DOHH2 (cell line): Measurements from ENCODE around the gene EPAS1.

Source experiments
- H3F3A ChIP-seq: fragments of 200-600 bp; sonication (generic), shearing (Covaris generic); 2 replicates; pipeline ENCODE4 v1.6.0; 2016; ENCODE audit warnings: antibody characterized with exemption, mild to moderate bottlenecking; ENCODE audit not compliant: control insufficient read depth, insufficient read depth
- H3K27ac ChIP-seq: fragments of 200-600 bp; sonication (generic); 2 replicates; pipeline ENCODE4 v1.5.1; 2014; ENCODE audit warnings: low read depth, mild to moderate bottlenecking, low read length, moderate library complexity
- H3K27me3 ChIP-seq: fragments of 200-600 bp; sonication (generic); 2 replicates; pipeline ENCODE4 v1.6.1; 2014; ENCODE audit warnings: mild to moderate bottlenecking, low read length, mixed read lengths; ENCODE audit not compliant: control insufficient read depth
- H3K36me3 ChIP-seq: fragments of 200-600 bp; sonication (generic); 2 replicates; pipeline ENCODE4 v1.6.1; 2014; ENCODE audit warnings: mild to moderate bottlenecking, low read length, moderate library complexity, mixed read lengths; ENCODE audit not compliant: control insufficient read depth
- H3K4me1 ChIP-seq: fragments of 200-600 bp; sonication (generic); 2 replicates; pipeline ENCODE4 v1.6.1; 2014; ENCODE audit warnings: mild to moderate bottlenecking, low read length, mixed read lengths; ENCODE audit not compliant: control insufficient read depth
- H3K4me2 ChIP-seq: fragments of 200-600 bp; sonication (generic); 2 replicates; pipeline ENCODE4 v1.6.0; 2014; ENCODE audit warnings: mild to moderate bottlenecking, low read length, moderate library complexity
- H3K4me3 ChIP-seq: fragments of 200-600 bp; sonication (generic); 2 replicates; pipeline ENCODE4 v1.5.1; 2014; ENCODE audit warnings: mild to moderate bottlenecking, low read length, mixed read lengths
- H3K79me2 ChIP-seq: fragments of 200-600 bp; sonication (generic); 2 replicates; pipeline ENCODE4 v1.6.1; 2014; ENCODE audit warnings: mild to moderate bottlenecking, low read length, mixed read lengths; ENCODE audit not compliant: control insufficient read depth
- H3K9me2 ChIP-seq: fragments of 200-600 bp; sonication (generic); replicated peaks from 2 replicates; pipeline ENCODE4 v1.6.1; 2014; ENCODE audit warnings: mild to moderate bottlenecking, low read length, mixed read lengths; ENCODE audit not compliant: control insufficient read depth
- H3K9me3 ChIP-seq: fragments of 200-600 bp; sonication (generic); 2 replicates; pipeline ENCODE4 v1.6.1; 2014; ENCODE audit warnings: antibody characterized with exemption, low read length, mixed read lengths; ENCODE audit not compliant: control insufficient read depth, insufficient read depth
- H4K20me1 ChIP-seq: fragments of 200-600 bp; sonication (generic); 2 replicates; pipeline ENCODE4 v1.6.0; 2014; ENCODE audit warnings: low read depth, mild to moderate bottlenecking, antibody characterized with exemption, low read length, moderate library complexity; ENCODE audit not compliant: control insufficient read depth, insufficient read depth
- EZH2phosphoT487 ChIP-seq: fragments of 200-600 bp; sonication (generic); IDR thresholded peaks from 2 replicates; pipeline ENCODE4 v1.6.1; 2017; ENCODE audit warnings: borderline replicate concordance, mild to moderate bottlenecking, antibody characterized with exemption, low read length, moderate library complexity, mixed read lengths
- TF ChIP-seq, protein P1 (sequence below): fragments of 200-600 bp; sonication (generic); IDR thresholded peaks from one replicate; pipeline ENCODE4 v1.5.1; 2014; ENCODE audit warnings: antibody characterized with exemption, mild to moderate bottlenecking, low read depth, low read length; ENCODE audit not compliant: poor library complexity, severe bottlenecking

The EPAS1 gene

DNA sequence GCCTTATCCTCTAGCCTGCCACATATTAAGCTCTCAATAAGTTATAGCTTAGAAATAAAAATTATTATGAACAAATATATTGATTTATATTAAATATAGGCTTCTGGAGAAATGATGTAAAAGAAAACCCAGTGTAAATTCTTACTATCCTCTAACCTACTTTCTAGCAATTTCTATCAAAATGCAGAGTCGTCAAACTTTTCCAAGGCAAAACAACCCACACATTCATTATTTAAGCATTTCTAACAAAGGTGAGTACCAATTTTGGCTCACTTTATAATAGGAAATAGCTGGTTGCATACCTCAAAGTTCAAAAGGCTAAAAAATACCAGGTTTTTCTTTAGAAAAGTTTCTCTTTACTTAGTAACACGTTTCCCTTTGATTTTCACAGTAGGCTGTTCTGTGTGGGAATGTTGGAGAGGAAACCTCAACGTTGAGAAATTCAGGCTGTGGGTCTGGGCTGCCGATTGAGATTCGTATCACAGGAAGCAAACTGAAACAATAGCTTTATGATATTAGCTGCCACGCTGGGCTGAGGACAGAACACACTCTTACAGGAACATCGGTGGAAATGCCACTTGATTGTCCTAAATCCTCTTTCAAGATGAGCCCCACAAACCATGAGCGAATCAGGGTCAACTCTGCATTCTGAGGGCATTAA, 53.0 kb downstream of the EPAS1 start:
- Histone ChIP-seq H3K9me3 (no peaks in the 10 kb centered on the region), H3K27ac (no peak overlapping the region), H3K4me1 (peaks cover 6% of the 10 kb centered on the region; the same call in 1 of the 2 replicates), H3K27me3 (peaks cover 18% of the 10 kb centered on the region), H3K79me2 (no peaks in the 10 kb centered on the region), H3K9me2 (no peaks in the 10 kb centered on the region), H3K4me3 (no peak overlapping the region), H4K20me1 (no peaks in the 10 kb centered on the region), H3F3A (no peaks in the 10 kb centered on the region), H3K4me2 (no peak overlapping the region), H3K36me3 (no peaks in the 10 kb centered on the region)
- no peak for TF ChIP-seq EZH2phosphoT487
- TF ChIP-seq, protein P1, sequence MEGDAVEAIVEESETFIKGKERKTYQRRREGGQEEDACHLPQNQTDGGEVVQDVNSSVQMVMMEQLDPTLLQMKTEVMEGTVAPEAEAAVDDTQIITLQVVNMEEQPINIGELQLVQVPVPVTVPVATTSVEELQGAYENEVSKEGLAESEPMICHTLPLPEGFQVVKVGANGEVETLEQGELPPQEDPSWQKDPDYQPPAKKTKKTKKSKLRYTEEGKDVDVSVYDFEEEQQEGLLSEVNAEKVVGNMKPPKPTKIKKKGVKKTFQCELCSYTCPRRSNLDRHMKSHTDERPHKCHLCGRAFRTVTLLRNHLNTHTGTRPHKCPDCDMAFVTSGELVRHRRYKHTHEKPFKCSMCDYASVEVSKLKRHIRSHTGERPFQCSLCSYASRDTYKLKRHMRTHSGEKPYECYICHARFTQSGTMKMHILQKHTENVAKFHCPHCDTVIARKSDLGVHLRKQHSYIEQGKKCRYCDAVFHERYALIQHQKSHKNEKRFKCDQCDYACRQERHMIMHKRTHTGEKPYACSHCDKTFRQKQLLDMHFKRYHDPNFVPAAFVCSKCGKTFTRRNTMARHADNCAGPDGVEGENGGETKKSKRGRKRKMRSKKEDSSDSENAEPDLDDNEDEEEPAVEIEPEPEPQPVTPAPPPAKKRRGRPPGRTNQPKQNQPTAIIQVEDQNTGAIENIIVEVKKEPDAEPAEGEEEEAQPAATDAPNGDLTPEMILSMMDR = no peak

DNA sequence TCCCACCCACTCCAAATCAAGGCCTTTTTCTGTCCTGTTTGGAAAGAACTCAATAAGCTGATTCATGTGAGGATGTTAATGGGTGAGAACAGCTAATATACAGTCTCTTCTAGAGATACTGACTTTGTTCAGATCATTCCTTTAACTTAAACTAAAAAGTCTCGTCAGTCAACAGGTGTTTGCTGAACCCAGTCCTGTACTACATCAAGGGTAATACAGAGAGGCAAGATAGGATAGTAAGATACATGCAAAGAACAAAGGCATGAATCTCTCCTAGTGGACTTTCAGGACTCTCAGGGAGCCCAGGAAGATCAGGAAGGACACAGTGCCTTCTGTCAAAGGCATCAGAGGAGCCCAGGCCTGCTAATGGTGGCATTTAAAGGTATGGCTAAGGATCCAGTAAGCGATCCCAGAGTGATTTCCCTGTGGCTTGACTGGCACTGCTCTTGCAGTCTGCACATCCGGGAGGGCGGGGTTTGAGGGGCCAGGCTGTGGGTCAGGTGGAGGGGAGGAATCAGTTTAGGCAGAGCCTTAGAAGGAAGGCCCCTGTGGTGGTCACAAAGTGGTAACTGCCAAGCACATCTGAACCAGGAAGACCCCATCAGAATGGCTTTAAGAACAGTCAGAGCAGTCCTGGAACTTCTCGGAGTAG, 54.0 kb downstream of the EPAS1 start:
- Histone ChIP-seq H3K9me2 (no peaks in the 10 kb centered on the region), H3K27me3 (peaks cover 18% of the 10 kb centered on the region), H3K9me3 (no peaks in the 10 kb centered on the region), H3K36me3 (no peaks in the 10 kb centered on the region), H4K20me1 (no peaks in the 10 kb centered on the region), H3K4me3 (no peak overlapping the region), H3K4me2 (no peak overlapping the region; the same call in 1 of the 2 replicates), H3F3A (no peaks in the 10 kb centered on the region), H3K4me1 (peaks cover 6% of the 10 kb centered on the region; the same call in 1 of the 2 replicates), H3K79me2 (no peaks in the 10 kb centered on the region), H3K27ac (no peak overlapping the region)
- TF ChIP-seq EZH2phosphoT487 = no peak
- TF ChIP-seq, protein P1 = no peak

DNA sequence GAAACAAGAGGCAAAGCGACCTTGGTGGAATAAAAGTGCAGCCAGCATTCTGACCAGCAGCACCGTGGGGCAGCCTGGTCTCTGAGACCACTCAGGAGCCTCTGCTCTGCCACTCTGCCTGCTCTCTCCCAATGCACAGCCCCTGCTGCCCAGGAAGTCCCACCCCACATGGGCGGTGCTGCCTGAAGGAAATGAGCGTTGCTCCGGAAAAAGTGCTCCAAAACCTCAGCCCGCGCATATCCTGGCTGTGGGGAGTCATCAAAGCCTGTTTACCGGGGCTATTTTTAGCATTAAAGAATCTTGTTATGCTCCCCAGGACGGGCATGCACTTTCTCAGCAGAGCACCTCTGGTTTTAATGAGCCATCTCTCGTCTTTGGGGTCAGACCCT, 54.5 kb downstream of the EPAS1 start:
- Histone ChIP-seq H3K4me1 (peaks cover 6% of the 10 kb centered on the region; the same call in 1 of the 2 replicates), H3F3A (no peaks in the 10 kb centered on the region), H3K4me2 (no peak overlapping the region; the same call in 1 of the 2 replicates), H3K27me3 (peaks cover 18% of the 10 kb centered on the region), H3K9me2 (no peaks in the 10 kb centered on the region), H3K27ac (no peak overlapping the region), H4K20me1 (no peaks in the 10 kb centered on the region), H3K79me2 (no peaks in the 10 kb centered on the region), H3K36me3 (no peaks in the 10 kb centered on the region), H3K4me3 (no peak overlapping the region), H3K9me3 (no peaks in the 10 kb centered on the region)
- TF ChIP-seq EZH2phosphoT487 = no peak
- TF ChIP-seq, protein P1 = no peak
